H1 (cell line): ENCODE measurements around the gene TFCP2. TPM values are rescaled to one million over a fixed set of nuclear protein-coding genes. Genes with fewer than 3 reads are reported as not detected.

ENCODE experiments used
- CTCF ChIA-PET: fragments of 300-600 bp; sonication (Branson Sonifier 250); formaldehyde crosslinking; loops from one replicate; lab custom pipeline; 2021; ENCODE audit not compliant: partially characterized antibody; lab: Charles Lee
- POLR2A ChIA-PET: fragments of 300-600 bp; sonication (Branson Sonifier 250); formaldehyde crosslinking; loops from one replicate; lab custom pipeline; 2021; ENCODE audit warnings: inconsistent platforms; ENCODE audit not compliant: partially characterized antibody; lab: Charles Lee
- DNase-seq, 2 experiments: peaks; one replicate each; pipeline versions ENCODE4 v3.0.0 to v3.0.0-alpha.2; 2010 to 2022; ENCODE audit warnings: low spot score in 2 of 2, low read depth in 1 of 2, mixed read lengths in 1 of 2
- FAIRE-seq: peaks from 2 replicates; lab custom pipeline; 2011; peaks lifted over from hg19 to GRCh38; lab: Jason Lieb, UNC
- H2AFZ ChIP-seq: 2 replicates; pipeline ENCODE4 v1.8.1; 2012; ENCODE audit warnings: low read length, inconsistent platforms
- H2AK5ac ChIP-seq: 2 replicates; pipeline ENCODE4 v1.6.1; 2013; ENCODE audit warnings: low read depth, low read length
- H2BK120ac ChIP-seq: replicated peaks from 2 replicates; pipeline ENCODE3; 2013; ENCODE audit warnings: low read depth, low read length, inconsistent platforms
- H2BK12ac ChIP-seq: 2 replicates; pipeline ENCODE4 v1.6.1; 2013; ENCODE audit warnings: low read depth, low read length
- H2BK15ac ChIP-seq: 2 replicates; pipeline ENCODE4 v1.6.1; 2013; ENCODE audit warnings: low read length
- H2BK20ac ChIP-seq: 2 replicates; pipeline ENCODE4 v1.6.1; 2013; ENCODE audit warnings: low read length
- H2BK5ac ChIP-seq: 2 replicates; pipeline ENCODE4 v1.6.1; 2013; ENCODE audit warnings: low read depth, low read length
- H3K14ac ChIP-seq: 2 replicates; pipeline ENCODE4 v1.6.1; 2013; ENCODE audit warnings: inconsistent platforms; ENCODE audit not compliant: insufficient read length
- H3K18ac ChIP-seq: 2 replicates; pipeline ENCODE4 v1.6.1; 2013; ENCODE audit warnings: low read length; ENCODE audit errors: extremely low read depth
- H3K23ac ChIP-seq: 2 replicates; pipeline ENCODE4 v1.6.1; 2013; ENCODE audit warnings: inconsistent platforms; ENCODE audit not compliant: insufficient read length
- H3K23me2 ChIP-seq: 2 replicates; pipeline ENCODE4 v1.6.1; 2013; ENCODE audit warnings: low read depth, low read length
- H3K27ac ChIP-seq: 2 replicates; pipeline ENCODE4 v1.6.1; 2011; ENCODE audit warnings: low read depth, low read length, inconsistent platforms
- H3K27me3 ChIP-seq, 4 experiments: replicated peaks in 1 of 4; 1 replicate in 1 of 4; 2 replicates in 3 of 4; pipeline versions ENCODE4 v1.6.1 to v1.8.1; 2011 to 2013; ENCODE audit warnings: low read length in 3 of 4, mild to moderate bottlenecking in 3 of 4, inconsistent platforms in 2 of 4, mixed read lengths in 2 of 4, moderate library complexity in 1 of 4; ENCODE audit not compliant: control insufficient read depth in 3 of 4, insufficient read depth in 3 of 4; ENCODE audit errors: extremely low read depth in 1 of 4
- H3K36me3 ChIP-seq, 4 experiments: 2 replicates each; pipeline versions ENCODE4 v1.6.1 to v1.8.1; 2011 to 2013; ENCODE audit warnings: mild to moderate bottlenecking in 4 of 4, low read length in 3 of 4, moderate library complexity in 2 of 4, control low read depth in 1 of 4, inconsistent platforms in 1 of 4; ENCODE audit not compliant: insufficient read depth in 4 of 4, control insufficient read depth in 2 of 4
- H3K4ac ChIP-seq: replicated peaks from 2 replicates; pipeline ENCODE3; 2013; ENCODE audit warnings: low read length, low read depth, mixed read lengths, inconsistent platforms; ENCODE audit not compliant: insufficient read length
- H3K4me1 ChIP-seq, 4 experiments: replicated peaks in 1 of 4; 1 replicate in 1 of 4; 2 replicates in 3 of 4; pipeline versions ENCODE4 v1.6.1 to v1.8.1; 2011 to 2013; ENCODE audit warnings: low read length in 3 of 4, inconsistent platforms in 2 of 4, mixed read lengths in 1 of 4; ENCODE audit not compliant: insufficient read depth in 4 of 4, control insufficient read depth in 3 of 4
- H3K4me2 ChIP-seq, 2 experiments: 2 replicates each; pipeline versions ENCODE4 v1.6.1 to v1.8.1; 2011 to 2013; ENCODE audit warnings: low read depth in 2 of 2, low read length in 2 of 2, control low read depth in 1 of 2, inconsistent platforms in 1 of 2, mild to moderate bottlenecking in 1 of 2; ENCODE audit not compliant: insufficient read depth in 1 of 2
- H3K4me3 ChIP-seq, 4 experiments: fragments of 200-600, 300-600 bp in 1 of 4; sonication (generic), shearing (Covaris generic), sonication (Bioruptor Twin) in 1 of 4; 2 replicates each; pipeline versions ENCODE4 v1.5.1 to v1.8.1; 2011 to 2016; ENCODE audit warnings: low read length in 4 of 4, low read depth in 3 of 4, control low read depth in 2 of 4, inconsistent platforms in 2 of 4, mild to moderate bottlenecking in 2 of 4, mixed read lengths in 1 of 4, moderate library complexity in 1 of 4; ENCODE audit not compliant: insufficient read depth in 2 of 4; ENCODE audit errors: extremely low read depth in 1 of 4
- H3K56ac ChIP-seq: replicated peaks from 2 replicates; pipeline ENCODE3; 2013; ENCODE audit warnings: low read depth, mild to moderate bottlenecking, mixed read lengths, low read length, inconsistent platforms; ENCODE audit not compliant: insufficient read length
- H3K79me1 ChIP-seq: 2 replicates; pipeline ENCODE4 v1.6.1; 2013; ENCODE audit warnings: low read depth, low read length, control low read depth
- H3K79me2 ChIP-seq, 2 experiments: 2 replicates each; pipeline versions ENCODE4 v1.6.1 to v1.8.1; 2012 to 2013; ENCODE audit warnings: low read length in 2 of 2, mild to moderate bottlenecking in 2 of 2, inconsistent platforms in 1 of 2; ENCODE audit not compliant: insufficient read depth in 2 of 2, control insufficient read depth in 1 of 2
- H3K9ac ChIP-seq, 4 experiments: replicated peaks in 1 of 4; 1 replicate in 1 of 4; 2 replicates in 3 of 4; pipeline versions ENCODE4 v1.6.1 to v1.8.1; 2011 to 2013; ENCODE audit warnings: low read depth in 3 of 4, low read length in 3 of 4, control low read depth in 2 of 4, mild to moderate bottlenecking in 2 of 4, moderate library complexity in 2 of 4, inconsistent platforms in 1 of 4; ENCODE audit errors: extremely low read depth in 1 of 4
- H3K9me3 ChIP-seq, 2 experiments: 2 replicates each; pipeline versions ENCODE4 v1.6.1 to v1.8.1; 2012 to 2013; ENCODE audit warnings: mild to moderate bottlenecking in 2 of 2, moderate library complexity in 2 of 2, control low read depth in 1 of 2, inconsistent platforms in 1 of 2, low read depth in 1 of 2, low read length in 1 of 2, mixed read lengths in 1 of 2; ENCODE audit not compliant: insufficient read depth in 2 of 2
- H4K20me1 ChIP-seq, 2 experiments: replicated peaks in 1 of 2; 2 replicates each; pipeline versions ENCODE3 to v1.8.1; 2011 to 2013; ENCODE audit warnings: inconsistent platforms in 2 of 2, low read length in 2 of 2, mild to moderate bottlenecking in 1 of 2; ENCODE audit not compliant: insufficient read depth in 2 of 2, control insufficient read depth in 1 of 2
- H4K5ac ChIP-seq: 2 replicates; pipeline ENCODE4 v1.6.1; 2013; ENCODE audit warnings: low read length, low read depth, mixed read lengths, inconsistent platforms; ENCODE audit not compliant: insufficient read length
- H4K8ac ChIP-seq: 2 replicates; pipeline ENCODE4 v1.8.0; 2013; ENCODE audit warnings: mild to moderate bottlenecking, moderate library complexity, low read length, inconsistent platforms; ENCODE audit not compliant: insufficient read depth; ENCODE audit errors: extremely low read depth
- H4K91ac ChIP-seq: replicated peaks from 2 replicates; pipeline ENCODE3; 2013; ENCODE audit warnings: low read length, mixed read lengths, inconsistent platforms; ENCODE audit not compliant: insufficient read length
- GABPA ChIP-seq: IDR thresholded peaks from 2 replicates; pipeline ENCODE4 v1.6.1; 2011; ENCODE audit warnings: mild to moderate bottlenecking, low read length, moderate library complexity, borderline replicate concordance; ENCODE audit not compliant: insufficient read depth
- HDAC2 ChIP-seq, 2 experiments: fragments of 300-600 bp in 1 of 2; sonication (generic) in 1 of 2; IDR thresholded peaks; 2 replicates each; pipeline ENCODE4 v1.6.1; 2011 to 2012; ENCODE audit warnings: low read depth in 2 of 2, low read length in 2 of 2, mild to moderate bottlenecking in 2 of 2, moderate library complexity in 2 of 2, borderline replicate concordance in 1 of 2, inconsistent platforms in 1 of 2
- RBBP5 ChIP-seq: IDR thresholded peaks from 2 replicates; pipeline ENCODE4 v1.7.1; 2012; ENCODE audit warnings: low read depth, mild to moderate bottlenecking, inconsistent platforms, low read length, moderate library complexity, borderline replicate concordance
- RXRA ChIP-seq: IDR thresholded peaks from 2 replicates; pipeline ENCODE4 v1.6.1; 2011; ENCODE audit warnings: low read depth, mild to moderate bottlenecking, low read length, moderate library complexity; ENCODE audit not compliant: insufficient read depth
- SP2 ChIP-seq: IDR thresholded peaks from 2 replicates; pipeline ENCODE4 v1.6.1; 2012; ENCODE audit warnings: mild to moderate bottlenecking, low read length, inconsistent platforms
- YY1 ChIP-seq: IDR thresholded peaks from 2 replicates; pipeline ENCODE4 v1.6.1; 2011; ENCODE audit warnings: low read depth, mild to moderate bottlenecking, low read length
- WGBS, 2 experiments: shearing (Covaris generic) in 1 of 2; methylation state at CpG; one replicate each; pipeline versions ENCODE4 v1.1.6 to v1.1.7; 2013 to 2015; ENCODE audit warnings: low lambda C conversion rate in 2 of 2, mixed read lengths in 2 of 2, inconsistent platforms in 1 of 2, low coverage in 1 of 2, missing lambda C conversion rate in 1 of 2; ENCODE audit not compliant: insufficient replicate concordance in 2 of 2, insufficient coverage in 1 of 2, insufficient read length in 1 of 2; ENCODE audit errors: extremely low coverage in 1 of 2, missing lambda C conversion rate in 1 of 2; 5-methylcytosine and 5-hydroxymethylcytosine counted together
- polyA plus RNA-seq, 7 experiments: library from polyadenylated mRNA; depleted of rRNA in 3 of 7; stranded (reverse) in 5 of 7; unstranded in 2 of 7; fragments of >200 nt in 5 of 7; fragments of 200-250 nt in 2 of 7; gene quantifications; 1 replicate in 5 of 7; 2 replicates in 1 of 7; 4 replicates in 1 of 7; pipeline versions ENCODE4 v1.2.1 to v1.2.3, GENCODE V29; 2011 to 2013; ENCODE audit warnings: missing spikeins in 2 of 7, mixed read lengths in 2 of 7
- total RNA-seq: library from RNA; stranded (reverse); fragmentation: NEBNext Ultra II Directional; extraction: Animal tissue kit (Norgen Biotek cat#: 25700); gene quantifications from 2 replicates; pipeline ENCODE4 v1.2.1, GENCODE V29; 2021
- TF ChIP-seq, protein P1 (sequence below): IDR thresholded peaks from 2 replicates; pipeline ENCODE4 v1.6.1; 2012; ENCODE audit warnings: inconsistent platforms
- TF ChIP-seq, protein P2 (sequence below): IDR thresholded peaks from 2 replicates; pipeline ENCODE4 v1.6.1; 2012; ENCODE audit warnings: inconsistent platforms

The TFCP2 gene
- total and polyA plus RNA-seq, 2 of the 8 experiments (the other 6 are each of a cell fraction or from before 2014, with no cell fraction given): 19.8 to 49.2 TPM

DNA sequence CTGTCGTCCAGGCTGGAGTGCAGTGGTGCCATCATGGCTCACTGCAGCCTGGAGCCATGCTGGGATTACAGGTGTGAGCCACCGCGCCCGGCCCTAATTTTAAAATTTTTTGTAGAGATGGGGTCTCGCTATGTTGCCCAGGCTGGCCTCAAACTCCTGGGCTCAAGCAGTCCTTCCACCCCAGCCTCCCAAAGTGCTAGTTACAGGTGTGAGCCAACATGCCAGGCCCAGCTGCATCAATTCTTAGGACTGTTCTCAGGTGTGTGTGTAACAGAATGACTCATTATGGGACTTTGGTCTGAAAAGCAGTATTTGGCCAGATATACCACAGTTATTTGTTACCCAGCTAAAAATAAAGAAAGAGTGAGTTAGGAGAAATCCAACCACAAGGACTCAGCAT, 107.4 kb downstream of the TFCP2 start:
- Histone ChIP-seq H2AFZ (no peak overlapping the region), H3K9me3 (no peaks in the 10 kb centered on the region), H3K79me2 (no peaks in the 10 kb centered on the region), H3K23ac (no peak overlapping the region), H3K14ac (no peak overlapping the region), H2BK12ac (no peak overlapping the region), H2BK5ac (no peak overlapping the region), H3K9ac (no peak overlapping the region), H3K4ac (no peak overlapping the region), H4K5ac (no peak overlapping the region), H3K79me1 (no peaks in the 10 kb centered on the region), H3K27ac (no peak overlapping the region), H3K4me3 (no peak overlapping the region), H3K23me2 (no peaks in the 10 kb centered on the region), H3K27me3 (no peaks in the 10 kb centered on the region), H3K4me2 (no peak overlapping the region), H2BK15ac (no peak overlapping the region), H3K36me3 (peaks cover 20 to 72% (median 44%) of the 10 kb centered on the region in 4 experiments), H3K4me1 (no peaks in the 10 kb centered on the region), H3K56ac (no peak overlapping the region), H2AK5ac (no peak overlapping the region), H3K18ac (no peak overlapping the region), H4K91ac (no peak overlapping the region), H4K8ac (no peak overlapping the region), H4K20me1 (peaks cover 2 to 5% of the 10 kb centered on the region in 2 experiments), H2BK20ac (no peak overlapping the region), H2BK120ac (no peak overlapping the region)
- DNase-seq (no peak), FAIRE-seq (no peak)
- WGBS, 2 experiments: 97% methylated on average over 5 of the region's 5 CpGs; no CpG with 5 or more reads in 1 of the 2 experiments
- ChIA-PET CTCF (no interaction called here), POLR2A (no interaction called here)
- TF ChIP-seq HDAC2 (IDR thresholded peaks at IDR 0.05; ENCODE audit: borderline replicate concordance in 1 of 2, low read depth in 2 of 2, low read length in 2 of 2) (no peak), GABPA (no peak), YY1 (no peak), RBBP5 (no peak), RXRA (no peak), SP2 (no peak)
- TF ChIP-seq, protein P1, sequence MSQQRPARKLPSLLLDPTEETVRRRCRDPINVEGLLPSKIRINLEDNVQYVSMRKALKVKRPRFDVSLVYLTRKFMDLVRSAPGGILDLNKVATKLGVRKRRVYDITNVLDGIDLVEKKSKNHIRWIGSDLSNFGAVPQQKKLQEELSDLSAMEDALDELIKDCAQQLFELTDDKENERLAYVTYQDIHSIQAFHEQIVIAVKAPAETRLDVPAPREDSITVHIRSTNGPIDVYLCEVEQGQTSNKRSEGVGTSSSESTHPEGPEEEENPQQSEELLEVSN: no peak
- TF ChIP-seq, protein P2, sequence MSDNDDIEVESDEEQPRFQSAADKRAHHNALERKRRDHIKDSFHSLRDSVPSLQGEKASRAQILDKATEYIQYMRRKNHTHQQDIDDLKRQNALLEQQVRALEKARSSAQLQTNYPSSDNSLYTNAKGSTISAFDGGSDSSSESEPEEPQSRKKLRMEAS: no peak
